ENCODE data around the gene CMA1. TPM values are rescaled to one million over a fixed set of nuclear protein-coding genes. Genes with fewer than 3 reads are reported as not detected.
"Not testable (repeated sequence)": the region's sequence is repeated elsewhere in the genome, so short reads cannot be mapped to it uniquely, and the experiment has no call there.

The CMA1 gene
- total RNA-seq, 1 donor from 2014 or later = not detected

DNA sequence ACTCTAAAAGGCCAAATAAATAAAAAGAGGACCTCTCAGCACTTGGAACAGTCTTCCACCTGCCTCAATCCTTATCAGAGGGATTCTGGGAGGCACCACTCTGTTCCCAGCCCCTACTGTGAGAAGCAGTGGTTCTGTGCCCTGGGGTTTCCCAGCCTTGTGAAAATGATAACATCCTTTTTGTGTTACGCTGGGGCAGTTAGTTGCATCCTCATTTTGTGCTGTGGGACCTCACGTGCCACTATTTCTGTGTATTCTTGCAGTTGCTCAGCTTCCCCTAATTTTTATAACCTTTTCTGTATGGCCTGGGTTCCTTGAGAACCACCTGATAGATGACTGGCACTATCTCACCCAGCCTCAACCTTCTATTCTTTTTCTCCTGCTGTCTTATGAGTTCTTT lies 10.8 kb upstream of the CMA1 start:
- H3K27ac ChIP-seq = no peak overlapping the region
- no peak overlapping the region for H3K4me3 ChIP-seq
- no peaks in the 10 kb centered on the region for H3K9me3 ChIP-seq
- no peaks in the 10 kb centered on the region for H3K4me1 ChIP-seq
- no peaks in the 10 kb centered on the region for H3K36me3 ChIP-seq
- TF ChIP-seq, protein P1, sequence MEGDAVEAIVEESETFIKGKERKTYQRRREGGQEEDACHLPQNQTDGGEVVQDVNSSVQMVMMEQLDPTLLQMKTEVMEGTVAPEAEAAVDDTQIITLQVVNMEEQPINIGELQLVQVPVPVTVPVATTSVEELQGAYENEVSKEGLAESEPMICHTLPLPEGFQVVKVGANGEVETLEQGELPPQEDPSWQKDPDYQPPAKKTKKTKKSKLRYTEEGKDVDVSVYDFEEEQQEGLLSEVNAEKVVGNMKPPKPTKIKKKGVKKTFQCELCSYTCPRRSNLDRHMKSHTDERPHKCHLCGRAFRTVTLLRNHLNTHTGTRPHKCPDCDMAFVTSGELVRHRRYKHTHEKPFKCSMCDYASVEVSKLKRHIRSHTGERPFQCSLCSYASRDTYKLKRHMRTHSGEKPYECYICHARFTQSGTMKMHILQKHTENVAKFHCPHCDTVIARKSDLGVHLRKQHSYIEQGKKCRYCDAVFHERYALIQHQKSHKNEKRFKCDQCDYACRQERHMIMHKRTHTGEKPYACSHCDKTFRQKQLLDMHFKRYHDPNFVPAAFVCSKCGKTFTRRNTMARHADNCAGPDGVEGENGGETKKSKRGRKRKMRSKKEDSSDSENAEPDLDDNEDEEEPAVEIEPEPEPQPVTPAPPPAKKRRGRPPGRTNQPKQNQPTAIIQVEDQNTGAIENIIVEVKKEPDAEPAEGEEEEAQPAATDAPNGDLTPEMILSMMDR (IDR thresholded peaks at IDR 0.05) = no peak
- no peak for DNase-seq (ENCODE audit: low spot score in 2 of 2)
- H3K27me3 ChIP-seq = no peaks in the 10 kb centered on the region
- intact Hi-C loops (cut with DNase I) = no loop called here

DNA sequence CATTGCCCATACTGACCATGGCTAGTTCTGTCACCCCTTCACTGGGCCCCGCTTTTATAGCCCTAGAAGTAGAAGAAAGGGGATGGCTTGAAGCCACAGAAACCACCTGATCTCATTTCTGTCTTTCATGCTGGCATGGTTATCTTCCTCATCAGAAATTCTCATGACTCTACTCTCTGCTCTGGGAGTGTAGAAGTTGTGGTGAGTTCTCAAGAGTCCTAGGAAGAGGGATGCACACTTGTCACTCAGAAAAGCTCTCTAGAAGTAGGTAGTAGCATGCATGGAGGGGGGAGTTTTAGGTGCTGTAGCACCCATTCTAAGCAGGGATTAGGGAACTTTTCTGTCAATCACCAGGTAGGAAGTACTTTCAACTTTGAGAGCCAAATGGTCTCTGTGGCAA lies 6.1 kb upstream of the CMA1 start:
- intact Hi-C loops (cut with DNase I) = no loop called here
- H3K4me3 ChIP-seq = no peak overlapping the region
- DNase-seq (ENCODE audit: low spot score in 2 of 2) = no peak
- TF ChIP-seq, protein P1 (IDR thresholded peaks at IDR 0.05) = no peak
- H3K27me3 ChIP-seq = no peaks in the 10 kb centered on the region
- no peak overlapping the region for H3K27ac ChIP-seq
- no peaks in the 10 kb centered on the region for H3K9me3 ChIP-seq
- no peaks in the 10 kb centered on the region for H3K36me3 ChIP-seq
- H3K4me1 ChIP-seq = no peaks in the 10 kb centered on the region

DNA sequence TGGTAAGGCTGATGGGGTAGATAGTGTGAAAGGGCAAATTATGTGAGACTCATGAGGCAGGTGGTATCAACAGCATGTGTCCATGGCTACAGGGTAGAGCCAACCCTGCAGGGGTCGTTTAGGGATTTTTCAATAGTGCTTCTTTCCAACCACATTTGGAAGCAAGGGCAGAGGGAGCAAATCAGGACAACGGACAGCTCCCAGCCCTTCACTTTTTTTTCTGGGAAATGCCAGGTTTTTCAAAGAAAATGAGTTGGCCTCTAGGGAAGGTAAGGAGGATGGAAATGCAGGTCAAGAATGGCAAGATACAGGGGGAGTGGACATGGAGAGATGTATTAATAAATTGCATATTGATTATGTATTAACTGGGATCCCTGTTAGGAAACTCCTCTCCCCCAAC lies 4.9 kb upstream of the CMA1 start:
- no peak for DNase-seq (ENCODE audit: low spot score in 2 of 2)
- H3K27me3 ChIP-seq = no peaks in the 10 kb centered on the region
- H3K36me3 ChIP-seq = no peaks in the 10 kb centered on the region
- H3K9me3 ChIP-seq = no peaks in the 10 kb centered on the region
- intact Hi-C loops (cut with DNase I) = no loop called here
- no peaks in the 10 kb centered on the region for H3K4me1 ChIP-seq
- H3K4me3 ChIP-seq = no peak overlapping the region
- TF ChIP-seq, protein P1 (IDR thresholded peaks at IDR 0.05) = no peak
- no peak overlapping the region for H3K27ac ChIP-seq

DNA sequence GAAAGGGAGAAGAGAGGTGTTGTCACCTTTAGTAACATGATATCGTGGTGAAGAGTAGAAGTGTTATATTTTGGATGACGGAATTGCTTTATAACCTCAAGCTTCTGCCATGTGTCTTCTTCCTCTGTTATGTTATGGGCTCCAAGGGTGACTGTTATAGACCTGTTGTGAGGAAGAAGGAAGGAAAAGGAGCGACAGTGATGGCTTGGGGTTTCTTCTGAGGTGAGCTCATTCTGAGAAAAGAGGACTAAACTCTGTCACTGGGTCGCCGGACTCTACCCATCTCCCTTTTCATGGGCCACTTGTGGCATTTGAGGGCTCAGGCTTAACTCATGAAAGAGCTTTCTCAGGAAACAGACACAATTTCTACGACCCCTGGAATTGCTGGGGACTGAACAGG lies 1.6 kb downstream of the CMA1 start:
- Histone ChIP-seq H3K36me3 (no peaks in the 10 kb centered on the region), H3K27me3 (no peaks in the 10 kb centered on the region), H3K27ac (no peak overlapping the region), H3K9me3 (no peaks in the 10 kb centered on the region), H3K4me3 (no peak overlapping the region), H3K4me1 (no peaks in the 10 kb centered on the region)
- intact Hi-C loops (cut with DNase I) = no loop called here
- no peak for DNase-seq (ENCODE audit: low spot score in 2 of 2)
- TF ChIP-seq, protein P1 (IDR thresholded peaks at IDR 0.05) = no peak

DNA sequence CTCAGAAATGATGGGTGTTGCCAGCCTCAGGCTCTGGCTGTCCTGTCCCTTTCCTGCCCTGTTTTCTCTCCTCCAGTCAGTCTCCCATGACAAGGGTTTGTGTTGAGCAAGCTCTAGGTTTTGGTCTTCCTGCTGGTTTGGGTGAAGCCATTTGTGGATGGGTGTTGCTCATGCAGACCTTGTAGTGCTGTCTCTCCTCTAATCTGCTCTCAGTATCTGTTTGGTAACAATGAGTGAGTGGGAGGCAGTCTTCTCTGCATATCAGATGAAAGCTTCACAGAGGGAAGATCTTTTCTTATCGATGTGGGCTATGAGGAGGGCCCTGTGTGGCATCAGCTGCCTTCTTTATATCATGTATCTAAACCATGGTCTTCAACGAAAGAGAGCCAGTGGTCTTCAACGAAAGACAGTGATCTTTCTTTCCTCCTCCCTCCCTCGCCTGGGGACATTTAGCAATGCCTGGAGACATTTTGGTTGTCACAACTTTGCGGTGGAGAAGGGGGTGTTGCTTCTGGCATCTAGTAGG lies 3.6 kb downstream of the CMA1 start:
- no peak overlapping the region for H3K27ac ChIP-seq
- H3K9me3 ChIP-seq = no peaks in the 10 kb centered on the region
- H3K4me1 ChIP-seq = no peaks in the 10 kb centered on the region
- H3K27me3 ChIP-seq = no peaks in the 10 kb centered on the region
- TF ChIP-seq, protein P1 (IDR thresholded peaks at IDR 0.05) = no peak
- no peaks in the 10 kb centered on the region for H3K36me3 ChIP-seq
- DNase-seq (ENCODE audit: low spot score in 2 of 2) = no peak
- intact Hi-C loops (cut with DNase I) = no loop called here
- H3K4me3 ChIP-seq = no peak overlapping the region

DNA sequence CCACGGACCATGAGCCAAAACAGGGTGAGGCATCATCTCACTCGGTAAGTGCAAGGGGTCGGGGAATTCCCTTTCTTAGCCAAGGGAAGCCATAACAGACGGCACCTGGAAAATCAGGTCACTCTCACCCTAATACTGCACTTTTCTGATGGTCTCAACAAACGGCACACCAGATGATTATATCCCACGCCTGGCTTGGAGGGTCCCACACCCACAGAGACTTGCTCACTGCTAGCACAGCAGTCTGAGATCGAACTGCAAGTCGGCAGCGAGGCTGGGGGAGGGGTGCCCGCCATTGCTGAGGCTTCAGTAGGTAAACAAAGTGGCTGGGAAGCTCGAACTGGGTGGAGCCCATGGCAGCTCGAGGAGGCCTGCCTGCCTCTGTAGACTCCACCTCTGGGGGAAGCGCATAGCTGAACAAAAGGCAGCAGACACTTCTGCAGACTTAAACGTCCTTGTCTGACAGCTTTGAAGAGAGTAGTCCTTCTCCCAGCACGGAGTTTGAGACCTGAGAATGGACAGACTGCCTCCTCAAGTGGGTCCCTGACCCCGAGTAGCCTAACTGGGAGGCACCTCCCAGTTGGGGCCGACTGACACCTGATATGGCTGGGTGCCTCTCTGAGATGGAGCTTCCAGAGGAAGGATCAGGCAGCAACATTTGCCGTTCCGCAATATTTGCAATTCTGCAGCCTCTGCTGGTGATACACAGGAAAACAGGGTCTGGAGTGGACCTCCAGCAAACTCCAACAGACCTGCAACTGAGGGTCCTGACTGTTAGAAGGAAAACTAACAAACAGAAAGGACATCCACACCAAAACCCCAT lies 16.3 kb downstream of the CMA1 start:
- H3K4me1 ChIP-seq; H3K9me3 ChIP-seq; H3K27me3 ChIP-seq; H3K4me3 ChIP-seq; H3K36me3 ChIP-seq; intact Hi-C loops (cut with DNase I); DNase-seq (ENCODE audit: low spot score in 2 of 2); H3K27ac ChIP-seq: not testable (repeated sequence)
